ENCODE data around the gene BTBD17.

The BTBD17 gene

GRCh38 chr17:74387365-74388218 lies 25.9 kb upstream of the BTBD17 start:
- in situ Hi-C loops (cut with MboI; ENCODE audit: low pct_unique_long_range_greater_than_20kb, low sequenced_read_pairs, unreplicated experiment) = no loop called here
- TF ChIP-seq CTCF (IDR thresholded peaks at IDR 0.05; ENCODE audit: extremely low read depth, insufficient read depth, missing control alignments) = no peak
- no peak for DNase-seq (ENCODE audit: low spot score)

- TF ChIP-seq CTCF (IDR thresholded peaks at IDR 0.05; ENCODE audit: extremely low read depth, insufficient read depth, missing control alignments) = no peak
- DNase-seq (ENCODE audit: low spot score) = no peak
- in situ Hi-C loops (cut with MboI; ENCODE audit: low pct_unique_long_range_greater_than_20kb, low sequenced_read_pairs, unreplicated experiment) = no loop called here
Observed at GRCh38 chr17:74386386-74386785, 24.7 kb upstream of the BTBD17 start.

GRCh38 chr17:74385201-74385600 lies 23.5 kb upstream of the BTBD17 start:
- TF ChIP-seq CTCF (IDR thresholded peaks at IDR 0.05; ENCODE audit: extremely low read depth, insufficient read depth, missing control alignments) = no peak
- in situ Hi-C loops (cut with MboI; ENCODE audit: low pct_unique_long_range_greater_than_20kb, low sequenced_read_pairs, unreplicated experiment) = no loop called here
- no peak for DNase-seq (ENCODE audit: low spot score)

GRCh38 chr17:74383141-74383540 lies 21.5 kb upstream of the BTBD17 start:
- DNase-seq (ENCODE audit: low spot score) = no peak
- in situ Hi-C loops (cut with MboI; ENCODE audit: low pct_unique_long_range_greater_than_20kb, low sequenced_read_pairs, unreplicated experiment) = no loop called here
- no peak for TF ChIP-seq CTCF (IDR thresholded peaks at IDR 0.05; ENCODE audit: extremely low read depth, insufficient read depth, missing control alignments)

- DNase-seq (ENCODE audit: low spot score) = no peak
- in situ Hi-C loops (cut with MboI; ENCODE audit: low pct_unique_long_range_greater_than_20kb, low sequenced_read_pairs, unreplicated experiment) = no loop called here
- TF ChIP-seq CTCF (IDR thresholded peaks at IDR 0.05; ENCODE audit: extremely low read depth, insufficient read depth, missing control alignments) = no peak
Observed at GRCh38 chr17:74380959-74381808, 19.5 kb upstream of the BTBD17 start.

GRCh38 chr17:74380086-74380958 lies 18.7 kb upstream of the BTBD17 start:
- in situ Hi-C loops (cut with MboI; ENCODE audit: low pct_unique_long_range_greater_than_20kb, low sequenced_read_pairs, unreplicated experiment) = no loop called here
- no peak for DNase-seq (ENCODE audit: low spot score)
- no peak for TF ChIP-seq CTCF (IDR thresholded peaks at IDR 0.05; ENCODE audit: extremely low read depth, insufficient read depth, missing control alignments)
